HUES48 (cell line): ENCODE data around the gene EPB41L5.
"Not testable (repeated sequence)": the region's sequence is repeated elsewhere in the genome, so short reads cannot be mapped to it uniquely, and the experiment has no call there.

Experiments used
- H3K27ac ChIP-seq: one replicate; pipeline ENCODE4 v1.7.0; 2013; ENCODE audit warnings: low read depth, low read length, inconsistent platforms
- H3K27me3 ChIP-seq: 2 replicates; pipeline ENCODE4 v1.6.1; 2013; ENCODE audit warnings: mild to moderate bottlenecking, low read length; ENCODE audit not compliant: control insufficient read depth, insufficient read depth
- H3K36me3 ChIP-seq: 2 replicates; pipeline ENCODE4 v1.6.1; 2013; ENCODE audit warnings: low read length; ENCODE audit not compliant: control insufficient read depth, insufficient read depth
- H3K4me1 ChIP-seq: 2 replicates; pipeline ENCODE4 v1.6.1; 2013; ENCODE audit warnings: mild to moderate bottlenecking, low read length; ENCODE audit not compliant: control insufficient read depth, insufficient read depth
- H3K4me3 ChIP-seq: 2 replicates; pipeline ENCODE4 v1.5.1; 2013; ENCODE audit warnings: mild to moderate bottlenecking, low read depth, low read length
- H3K9ac ChIP-seq: 2 replicates; pipeline ENCODE4 v1.6.1; 2013; ENCODE audit warnings: mild to moderate bottlenecking, low read depth, low read length, moderate library complexity
- H3K9me3 ChIP-seq: 2 replicates; pipeline ENCODE4 v1.6.1; 2013; ENCODE audit warnings: low read length; ENCODE audit not compliant: control insufficient read depth, insufficient read depth

Gene EPB41L5

DNA sequence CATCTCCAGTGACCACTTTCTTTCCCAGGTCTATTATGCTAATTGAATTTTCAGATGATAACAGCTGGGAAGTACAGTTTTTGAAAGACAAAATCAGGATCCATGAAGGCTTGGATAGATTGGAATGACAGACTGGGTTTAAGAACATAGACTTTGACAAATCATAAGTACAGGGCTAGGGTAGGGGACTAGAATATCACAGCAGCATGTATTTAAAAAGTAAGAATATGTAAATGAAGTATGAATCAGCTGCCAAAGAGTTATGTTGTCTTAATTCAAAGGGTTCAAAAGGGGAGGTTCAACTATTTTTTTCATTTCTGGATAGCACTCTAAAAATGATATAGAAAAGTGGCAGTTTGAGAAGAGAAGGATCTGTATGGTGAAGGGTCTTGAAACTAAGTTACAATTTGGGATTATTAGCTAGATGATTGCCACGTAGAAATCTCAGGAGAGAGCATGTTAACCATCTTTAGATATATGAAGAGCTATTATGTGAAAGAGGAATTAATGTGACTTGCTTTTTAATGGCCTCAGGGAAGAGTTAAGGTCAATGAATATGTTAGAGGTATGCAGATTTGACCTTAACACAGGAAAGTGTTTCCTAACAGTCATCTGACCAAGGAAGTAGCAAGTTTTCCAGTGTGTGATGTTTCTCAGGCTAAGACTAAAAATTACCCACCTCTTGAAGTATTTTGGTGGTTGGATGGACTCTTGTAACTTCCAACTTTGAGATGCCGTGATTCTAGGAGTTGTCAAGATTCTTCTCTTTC lies 128.6 kb downstream of the EPB41L5 start:
- no peaks in the 10 kb centered on the region for H3K4me1 ChIP-seq
- H3K9ac ChIP-seq: no peak overlapping the region
- no peak overlapping the region for H3K4me3 ChIP-seq
- H3K27me3 ChIP-seq: no peaks in the 10 kb centered on the region
- H3K9me3 ChIP-seq: no peaks in the 10 kb centered on the region
- H3K36me3 ChIP-seq: no peaks in the 10 kb centered on the region
- no peak overlapping the region for H3K27ac ChIP-seq

DNA sequence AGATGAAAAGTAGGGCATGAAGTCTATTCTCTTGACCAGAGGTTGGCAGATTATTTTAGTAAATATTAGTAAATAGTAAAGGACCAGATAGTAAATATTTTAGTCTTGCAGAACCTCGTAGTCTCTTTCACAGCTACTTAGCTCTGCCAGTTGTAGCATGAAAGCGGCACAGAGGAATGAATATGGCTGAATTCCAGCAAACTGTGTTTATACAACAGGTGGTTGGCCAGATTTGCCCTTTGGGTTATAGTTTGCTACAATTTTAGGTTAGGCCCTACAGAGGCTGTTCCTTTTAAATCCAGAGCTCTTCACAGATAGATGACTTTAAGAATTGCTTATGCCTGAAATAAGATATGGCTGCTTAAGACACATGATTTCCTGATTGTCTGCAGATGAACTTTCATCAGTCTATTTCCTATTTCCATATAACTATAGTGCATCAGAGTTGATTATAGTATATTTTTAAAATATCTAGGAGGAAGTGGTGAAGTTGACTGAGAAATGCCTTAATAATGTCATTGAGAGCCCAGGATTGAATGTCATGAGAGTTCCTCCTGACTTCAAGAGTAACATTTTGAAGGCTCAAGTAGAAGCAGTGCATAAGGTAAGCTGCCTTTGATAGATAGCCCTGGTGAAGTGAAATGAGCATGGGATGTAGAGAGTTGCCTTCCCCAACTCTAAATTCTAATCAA lies 129.8 kb downstream of the EPB41L5 start:
- Histone ChIP-seq H3K27ac (no peak overlapping the region), H3K9me3 (no peaks in the 10 kb centered on the region), H3K36me3 (0 out of 2 replicates have a peak, but pooled peaks cover under 1% of the 10 kb centered on the region), H3K27me3 (no peaks in the 10 kb centered on the region), H3K4me3 (no peak overlapping the region), H3K9ac (no peak overlapping the region), H3K4me1 (no peaks in the 10 kb centered on the region)

DNA sequence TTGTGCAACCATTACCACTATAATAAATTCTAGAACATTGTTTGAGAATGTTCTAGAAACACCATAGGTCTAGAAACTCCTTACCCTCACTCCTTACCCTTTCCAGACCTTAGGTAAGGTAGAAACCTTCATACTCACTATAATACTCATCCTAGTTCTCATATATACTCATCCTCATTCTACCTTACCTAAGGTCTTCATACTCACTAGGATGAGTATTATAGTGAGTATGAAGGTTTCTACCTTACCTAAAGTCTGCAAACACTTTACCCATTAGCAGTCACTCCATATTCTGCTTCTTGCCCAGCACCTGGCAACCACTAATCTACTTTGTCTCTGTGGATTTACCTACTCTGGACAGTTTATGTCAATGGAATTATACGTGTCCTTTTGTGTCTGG lies 135.4 kb downstream of the EPB41L5 start:
- Histone ChIP-seq H3K4me1 (no peaks in the 10 kb centered on the region), H3K4me3 (no peak overlapping the region), H3K27me3 (no peaks in the 10 kb centered on the region), H3K36me3 (peaks cover 18% of the 10 kb centered on the region; the same call in 1 of the 2 replicates), H3K9me3 (peaks cover 4% of the 10 kb centered on the region; the same call in 1 of the 2 replicates), H3K9ac (no peak overlapping the region), H3K27ac (no peak overlapping the region)

DNA sequence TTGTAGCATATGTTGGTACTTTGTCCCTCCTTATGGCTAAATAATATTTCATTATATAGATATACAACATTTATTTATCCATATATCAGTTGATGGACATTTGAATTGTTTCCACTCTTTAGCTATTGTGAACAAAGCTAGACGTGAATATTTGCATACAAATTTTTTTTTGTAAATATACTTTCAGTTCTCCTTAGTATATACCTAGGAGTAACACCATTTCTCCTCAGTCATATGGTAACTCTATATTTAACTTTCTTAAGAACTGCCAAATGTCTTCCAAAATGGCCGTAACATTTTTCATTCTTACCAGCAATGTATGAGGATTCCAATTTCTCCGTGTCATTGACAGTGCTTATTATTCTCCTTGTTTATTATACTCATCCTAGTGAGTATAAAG lies 135.8 kb downstream of the EPB41L5 start:
- Histone ChIP-seq H3K27me3 (no peaks in the 10 kb centered on the region), H3K36me3 (peaks cover 18% of the 10 kb centered on the region; the same call in 1 of the 2 replicates), H3K9ac (no peak overlapping the region), H3K4me3 (no peak overlapping the region), H3K27ac (no peak overlapping the region), H3K9me3 (peaks cover 4% of the 10 kb centered on the region; the same call in 1 of the 2 replicates), H3K4me1 (no peaks in the 10 kb centered on the region)

DNA sequence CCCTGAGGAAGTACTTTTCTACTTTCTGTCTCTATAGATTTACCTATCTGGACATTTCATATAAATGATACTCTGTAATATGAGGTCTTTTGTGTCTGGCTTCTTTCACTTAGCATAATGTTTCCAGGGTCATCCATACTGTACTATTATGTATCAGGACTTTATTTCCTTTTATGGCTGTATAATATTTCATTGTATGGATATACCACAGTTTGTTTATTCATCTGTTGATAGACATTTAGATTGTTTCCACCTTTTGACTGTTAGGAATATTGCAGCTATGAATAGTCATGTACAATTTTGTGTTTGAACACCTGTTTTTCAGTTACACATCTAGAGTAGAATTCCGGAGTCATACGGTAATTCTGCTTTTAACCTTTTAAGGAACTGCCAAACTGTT lies 136.5 kb downstream of the EPB41L5 start:
- Histone ChIP-seq H3K9ac (no peak overlapping the region), H3K27ac (no peak overlapping the region), H3K4me1 (no peaks in the 10 kb centered on the region), H3K36me3 (peaks cover 18% of the 10 kb centered on the region; the same call in 1 of the 2 replicates), H3K9me3 (peaks cover 4% of the 10 kb centered on the region; the same call in 1 of the 2 replicates), H3K4me3 (no peak overlapping the region), H3K27me3 (no peaks in the 10 kb centered on the region)

DNA sequence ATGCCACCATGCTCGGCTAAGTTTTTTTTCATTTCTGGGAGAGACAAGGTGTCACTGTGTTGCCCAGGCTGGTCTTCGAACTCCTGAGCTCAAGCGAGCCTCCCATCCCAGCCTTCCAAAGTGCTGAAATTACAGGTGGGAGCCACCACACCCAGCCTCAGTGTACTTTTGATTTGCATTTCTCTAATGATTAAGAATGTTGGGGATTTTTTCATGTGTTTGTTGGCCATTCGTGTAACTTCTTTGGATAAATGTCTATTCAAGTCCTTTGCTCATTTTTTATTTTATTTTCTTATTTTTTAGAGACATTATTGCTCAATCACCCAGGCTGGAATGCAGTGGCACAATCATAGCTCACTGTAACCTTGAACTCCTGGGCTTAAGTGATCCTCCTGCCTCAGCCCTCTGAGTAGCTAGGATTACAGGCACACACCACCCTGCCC lies 137.2 kb downstream of the EPB41L5 start:
- H3K36me3 ChIP-seq: peaks cover 18% of the 10 kb centered on the region; the same call in 1 of the 2 replicates
- H3K27ac ChIP-seq: no peak overlapping the region
- H3K4me3 ChIP-seq: no peak overlapping the region
- H3K9ac ChIP-seq: no peak overlapping the region
- H3K4me1 ChIP-seq: no peaks in the 10 kb centered on the region
- peaks cover 4% of the 10 kb centered on the region; the same call in 1 of the 2 replicates for H3K9me3 ChIP-seq
- H3K27me3 ChIP-seq: no peaks in the 10 kb centered on the region

DNA sequence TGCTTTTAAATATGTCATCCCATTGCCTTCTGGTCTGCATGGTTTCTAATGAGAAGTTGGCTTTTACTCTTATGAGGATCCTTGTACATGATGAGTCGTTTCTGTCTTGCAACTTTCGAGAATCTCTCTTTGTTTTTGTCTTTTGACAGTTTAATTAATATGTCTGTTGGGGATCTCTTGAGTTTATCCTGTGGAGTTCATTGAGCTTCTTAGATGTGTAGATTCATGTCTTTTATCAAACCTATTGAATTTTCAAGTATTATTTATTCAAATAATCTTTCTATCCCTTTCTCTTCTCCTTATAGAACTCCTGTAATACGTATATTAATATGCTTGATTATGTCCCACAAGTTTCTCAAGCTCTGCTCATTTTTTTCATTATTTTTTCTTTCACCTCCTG lies 142.4 kb downstream of the EPB41L5 start:
- peaks cover 4% of the 10 kb centered on the region; the same call in 1 of the 2 replicates for H3K9me3 ChIP-seq
- no peaks in the 10 kb centered on the region for H3K27me3 ChIP-seq
- peaks cover 11% of the 10 kb centered on the region; the same call in 1 of the 2 replicates for H3K36me3 ChIP-seq
- H3K27ac ChIP-seq: no peak overlapping the region
- H3K4me3 ChIP-seq: no peak overlapping the region
- H3K4me1 ChIP-seq: no peaks in the 10 kb centered on the region
- H3K9ac ChIP-seq: no peak overlapping the region

DNA sequence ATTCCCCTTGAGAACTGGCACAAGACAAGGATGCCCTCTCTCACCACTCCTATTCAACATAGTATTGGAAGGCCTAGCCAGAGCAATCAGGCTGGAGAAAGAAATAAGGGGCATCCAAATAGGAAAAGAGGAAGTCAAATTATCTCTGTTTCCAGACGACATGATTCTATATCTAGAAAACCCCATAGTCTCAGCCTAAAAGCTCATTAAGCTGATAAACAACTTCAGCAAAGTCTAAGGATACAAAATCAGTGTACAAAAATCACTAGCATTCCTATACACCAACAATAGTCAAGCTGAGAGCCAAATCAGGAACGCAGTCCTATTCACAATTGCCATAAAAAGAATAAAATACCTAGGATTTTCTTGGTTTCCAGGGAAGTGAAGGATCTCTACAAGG lies 145.8 kb downstream of the EPB41L5 start:
- not testable (repeated sequence) for H3K27ac ChIP-seq, H3K9me3 ChIP-seq, H3K9ac ChIP-seq, H3K27me3 ChIP-seq, H3K4me1 ChIP-seq, H3K4me3 ChIP-seq
- peaks cover 11% of the 10 kb centered on the region for H3K36me3 ChIP-seq

DNA sequence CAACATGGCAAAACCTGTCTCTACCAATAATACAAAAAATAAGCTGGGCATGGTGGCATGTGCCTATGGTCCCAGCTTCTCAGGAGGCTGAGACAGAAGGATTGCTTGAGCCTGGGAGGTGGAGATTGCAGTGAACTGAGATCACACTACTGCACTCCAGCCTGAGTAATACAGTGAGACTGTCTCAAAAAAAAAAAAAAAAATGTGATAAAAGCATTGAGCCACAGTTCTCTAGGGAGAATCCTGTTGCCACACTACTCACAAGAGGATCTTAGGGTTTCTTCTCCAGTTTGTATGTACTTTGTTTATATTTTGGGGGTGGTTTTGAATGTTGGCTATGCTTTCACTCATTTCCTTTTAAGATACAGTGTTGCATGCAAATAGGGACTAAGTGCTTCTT lies 148.3 kb downstream of the EPB41L5 start:
- Histone ChIP-seq H3K9ac (no peak overlapping the region), H3K27me3 (no peaks in the 10 kb centered on the region), H3K27ac (no peak overlapping the region), H3K4me1 (no peaks in the 10 kb centered on the region), H3K9me3 (no peaks in the 10 kb centered on the region), H3K4me3 (no peak overlapping the region), H3K36me3 (peaks cover 5% of the 10 kb centered on the region)

DNA sequence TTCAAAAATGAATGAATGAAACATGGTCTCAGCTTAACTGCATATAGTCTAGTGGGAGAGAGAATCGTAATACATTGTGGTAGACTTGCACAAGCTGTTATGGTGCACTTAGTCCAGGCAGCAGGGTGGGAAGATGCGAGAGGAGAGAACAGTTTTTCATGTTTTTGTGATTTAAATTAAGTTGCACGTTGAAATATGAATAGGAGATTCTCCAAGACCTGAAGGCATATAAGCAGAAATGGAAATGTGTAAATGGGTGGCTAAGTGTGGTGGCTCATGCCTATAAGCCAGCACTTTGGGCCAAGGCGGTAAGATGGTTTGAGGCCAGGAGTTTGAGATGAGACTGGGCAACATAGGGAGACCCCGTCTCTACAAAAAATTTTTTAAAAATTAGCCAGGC lies 149.8 kb downstream of the EPB41L5 start:
- Histone ChIP-seq H3K27ac (no peak overlapping the region), H3K9ac (no peak overlapping the region), H3K4me1 (no peaks in the 10 kb centered on the region), H3K4me3 (no peak overlapping the region), H3K27me3 (no peaks in the 10 kb centered on the region), H3K9me3 (no peaks in the 10 kb centered on the region), H3K36me3 (no peaks in the 10 kb centered on the region; the same call in 1 of the 2 replicates)

DNA sequence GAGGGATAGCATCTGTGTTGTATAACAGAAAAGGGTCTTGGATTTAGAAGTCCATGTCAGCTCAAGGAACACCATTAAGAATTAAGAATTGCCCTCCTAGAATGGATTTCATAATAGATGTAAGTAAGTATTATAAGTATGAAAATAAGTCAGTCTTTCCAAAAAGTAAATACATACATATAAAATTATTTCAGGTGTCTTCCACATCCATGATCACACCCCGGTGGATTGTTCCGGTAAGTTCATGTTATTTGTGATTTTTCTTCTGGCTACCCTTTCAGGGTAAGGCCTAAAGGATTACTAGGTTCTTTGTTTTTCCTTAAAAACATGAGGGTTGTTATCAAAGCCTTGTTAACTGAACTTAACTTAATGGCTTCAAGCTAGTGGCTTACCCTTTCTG lies 154.4 kb downstream of the EPB41L5 start:
- Histone ChIP-seq H3K36me3 (peaks cover 8% of the 10 kb centered on the region; the same call in 1 of the 2 replicates), H3K27me3 (no peaks in the 10 kb centered on the region), H3K4me1 (no peaks in the 10 kb centered on the region), H3K9ac (no peak overlapping the region), H3K9me3 (no peaks in the 10 kb centered on the region), H3K27ac (no peak overlapping the region), H3K4me3 (no peak overlapping the region)
